Measurements from ENCODE around the gene RIOX2.

DNA sequence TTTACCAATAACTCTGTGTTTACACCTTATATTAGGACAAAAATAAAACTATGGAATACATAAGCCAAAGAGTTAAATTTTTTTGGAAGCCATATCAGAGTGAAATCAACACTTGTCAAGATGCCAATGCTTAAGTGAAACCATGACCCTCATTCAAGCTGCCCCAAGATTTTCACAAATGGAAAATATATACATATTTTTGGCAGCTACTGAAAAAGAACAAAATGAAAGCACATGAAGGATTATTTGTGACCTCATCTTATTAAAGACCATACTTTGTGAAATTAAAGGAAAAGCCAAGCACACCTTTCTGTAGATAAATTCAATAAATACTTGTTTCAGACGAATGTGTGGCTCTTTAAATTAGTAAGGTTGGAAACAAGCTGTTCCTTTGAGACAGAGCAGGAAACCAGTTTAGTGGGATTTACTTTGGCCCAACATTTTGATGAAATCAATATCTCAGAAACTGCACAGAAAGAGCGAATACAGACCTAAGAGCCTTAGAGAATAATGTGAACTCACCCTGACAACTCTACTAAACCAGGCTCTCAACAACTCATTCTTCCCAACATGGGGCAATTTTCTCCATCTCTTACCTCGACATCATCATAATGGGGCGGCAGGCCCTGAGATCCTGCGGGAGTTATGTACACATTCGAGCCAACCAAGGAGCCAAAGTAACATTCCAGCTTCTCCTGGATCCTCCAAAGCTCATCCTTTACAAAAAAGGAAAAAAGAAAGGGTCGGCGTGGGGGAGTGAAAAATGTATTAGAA is 11.1 kb downstream of the RIOX2 start:
- no peak for TF ChIP-seq POLR2A (IDR thresholded peaks at IDR 0.05)
- TF ChIP-seq, protein P1, sequence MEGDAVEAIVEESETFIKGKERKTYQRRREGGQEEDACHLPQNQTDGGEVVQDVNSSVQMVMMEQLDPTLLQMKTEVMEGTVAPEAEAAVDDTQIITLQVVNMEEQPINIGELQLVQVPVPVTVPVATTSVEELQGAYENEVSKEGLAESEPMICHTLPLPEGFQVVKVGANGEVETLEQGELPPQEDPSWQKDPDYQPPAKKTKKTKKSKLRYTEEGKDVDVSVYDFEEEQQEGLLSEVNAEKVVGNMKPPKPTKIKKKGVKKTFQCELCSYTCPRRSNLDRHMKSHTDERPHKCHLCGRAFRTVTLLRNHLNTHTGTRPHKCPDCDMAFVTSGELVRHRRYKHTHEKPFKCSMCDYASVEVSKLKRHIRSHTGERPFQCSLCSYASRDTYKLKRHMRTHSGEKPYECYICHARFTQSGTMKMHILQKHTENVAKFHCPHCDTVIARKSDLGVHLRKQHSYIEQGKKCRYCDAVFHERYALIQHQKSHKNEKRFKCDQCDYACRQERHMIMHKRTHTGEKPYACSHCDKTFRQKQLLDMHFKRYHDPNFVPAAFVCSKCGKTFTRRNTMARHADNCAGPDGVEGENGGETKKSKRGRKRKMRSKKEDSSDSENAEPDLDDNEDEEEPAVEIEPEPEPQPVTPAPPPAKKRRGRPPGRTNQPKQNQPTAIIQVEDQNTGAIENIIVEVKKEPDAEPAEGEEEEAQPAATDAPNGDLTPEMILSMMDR (IDR thresholded peaks at IDR 0.05), result no peak

All from gastroesophageal sphincter (tissue), 3 donors.